Measurements from ENCODE around the gene SMC1B.
"Not testable (repeated sequence)": the region's sequence is repeated elsewhere in the genome, so short reads cannot be mapped to it uniquely, and the experiment has no call there.

The SMC1B gene

DNA sequence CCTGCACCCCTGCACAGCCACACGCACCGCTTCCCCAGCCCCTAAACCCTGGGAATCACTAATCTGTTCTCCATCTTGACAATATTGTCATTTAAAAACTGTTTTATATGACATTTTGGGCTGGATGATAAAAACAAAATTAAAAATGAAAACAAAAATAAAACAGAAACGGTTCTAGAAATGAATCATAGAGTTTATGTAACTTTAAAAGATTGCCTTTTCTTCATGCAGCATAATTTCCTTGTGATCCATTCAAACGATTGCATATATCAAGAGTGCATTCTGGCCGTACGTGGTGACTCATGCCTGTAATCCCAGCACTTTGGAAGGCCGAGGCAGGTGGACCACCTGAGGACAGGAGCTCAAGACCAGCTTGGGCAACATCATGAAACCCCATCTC is 110.2 kb downstream of the SMC1B start:
- DNase-seq (ENCODE audit: extremely low read depth, low read depth): no peak
- TF ChIP-seq, protein P1, sequence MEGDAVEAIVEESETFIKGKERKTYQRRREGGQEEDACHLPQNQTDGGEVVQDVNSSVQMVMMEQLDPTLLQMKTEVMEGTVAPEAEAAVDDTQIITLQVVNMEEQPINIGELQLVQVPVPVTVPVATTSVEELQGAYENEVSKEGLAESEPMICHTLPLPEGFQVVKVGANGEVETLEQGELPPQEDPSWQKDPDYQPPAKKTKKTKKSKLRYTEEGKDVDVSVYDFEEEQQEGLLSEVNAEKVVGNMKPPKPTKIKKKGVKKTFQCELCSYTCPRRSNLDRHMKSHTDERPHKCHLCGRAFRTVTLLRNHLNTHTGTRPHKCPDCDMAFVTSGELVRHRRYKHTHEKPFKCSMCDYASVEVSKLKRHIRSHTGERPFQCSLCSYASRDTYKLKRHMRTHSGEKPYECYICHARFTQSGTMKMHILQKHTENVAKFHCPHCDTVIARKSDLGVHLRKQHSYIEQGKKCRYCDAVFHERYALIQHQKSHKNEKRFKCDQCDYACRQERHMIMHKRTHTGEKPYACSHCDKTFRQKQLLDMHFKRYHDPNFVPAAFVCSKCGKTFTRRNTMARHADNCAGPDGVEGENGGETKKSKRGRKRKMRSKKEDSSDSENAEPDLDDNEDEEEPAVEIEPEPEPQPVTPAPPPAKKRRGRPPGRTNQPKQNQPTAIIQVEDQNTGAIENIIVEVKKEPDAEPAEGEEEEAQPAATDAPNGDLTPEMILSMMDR (IDR thresholded peaks at IDR 0.05; ENCODE audit: low read depth, low read length, missing control alignments): no peak
- no peak overlapping the region for H3K4me3 ChIP-seq (replicated peaks; ENCODE audit: low read depth, low read length)

DNA sequence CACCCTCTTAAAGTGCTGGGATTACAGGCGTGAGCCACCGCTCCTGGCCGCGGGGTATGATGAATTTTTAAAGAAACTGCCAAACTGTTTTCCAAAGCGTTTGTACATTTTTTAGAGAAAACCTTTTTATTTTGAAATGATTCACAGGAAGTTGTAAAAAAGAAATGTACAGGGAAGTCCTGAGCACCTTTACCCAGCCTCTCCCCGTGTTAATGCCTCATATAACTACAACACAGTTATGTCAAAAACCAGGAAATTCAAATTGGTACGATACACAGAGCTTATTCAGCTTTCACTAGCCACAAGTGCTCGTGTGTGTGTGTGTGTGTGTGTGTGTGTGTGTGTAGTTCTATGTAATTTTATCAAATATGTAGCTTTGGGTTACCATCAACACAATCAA is 110.6 kb downstream of the SMC1B start:
- DNase-seq (ENCODE audit: extremely low read depth, low read depth): no peak
- H3K4me3 ChIP-seq (replicated peaks; ENCODE audit: low read depth, low read length): no peak overlapping the region
- TF ChIP-seq, protein P1 (IDR thresholded peaks at IDR 0.05; ENCODE audit: low read depth, low read length, missing control alignments): no peak

DNA sequence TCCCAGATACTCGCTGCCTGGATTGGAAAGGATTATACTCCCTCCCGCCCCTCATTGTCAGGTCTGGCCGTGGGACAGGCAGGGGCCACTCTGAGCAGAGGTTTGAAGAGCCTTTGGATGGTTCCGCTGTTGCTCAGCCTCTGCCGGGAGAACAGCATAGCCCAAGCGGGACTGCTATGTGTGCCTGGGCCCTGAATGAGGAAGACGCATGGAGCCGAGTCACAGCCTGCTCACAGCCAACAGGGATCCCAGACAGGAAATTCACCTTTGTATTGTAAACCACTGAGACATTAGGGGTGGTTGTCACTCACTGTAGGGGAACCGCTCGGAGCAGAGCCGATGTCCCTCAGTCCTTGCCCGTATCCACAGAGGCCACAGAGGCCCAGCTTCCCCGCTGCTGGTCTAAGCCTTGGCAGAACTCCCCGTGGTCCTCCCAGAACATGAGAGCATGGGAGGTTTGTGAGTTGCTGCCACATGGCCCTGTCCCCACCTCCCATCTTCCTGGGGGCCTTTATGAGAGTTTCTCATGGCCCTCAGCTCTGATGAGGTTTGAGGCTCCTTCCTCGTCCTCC is 114.4 kb downstream of the SMC1B start:
- TF ChIP-seq, protein P1 (IDR thresholded peaks at IDR 0.05; ENCODE audit: low read depth, low read length, missing control alignments): no peak
- DNase-seq (ENCODE audit: extremely low read depth, low read depth): no peak
- no peak overlapping the region for H3K4me3 ChIP-seq (replicated peaks; ENCODE audit: low read depth, low read length)

- no peak for DNase-seq (ENCODE audit: extremely low read depth, low read depth)
- no peak overlapping the region for H3K4me3 ChIP-seq (replicated peaks; ENCODE audit: low read depth, low read length)
- TF ChIP-seq, protein P1 (IDR thresholded peaks at IDR 0.05; ENCODE audit: low read depth, low read length, missing control alignments): no peak
Observed at GRCh38 chr22:45296628-45297297, 116.6 kb downstream of the SMC1B start.

DNA sequence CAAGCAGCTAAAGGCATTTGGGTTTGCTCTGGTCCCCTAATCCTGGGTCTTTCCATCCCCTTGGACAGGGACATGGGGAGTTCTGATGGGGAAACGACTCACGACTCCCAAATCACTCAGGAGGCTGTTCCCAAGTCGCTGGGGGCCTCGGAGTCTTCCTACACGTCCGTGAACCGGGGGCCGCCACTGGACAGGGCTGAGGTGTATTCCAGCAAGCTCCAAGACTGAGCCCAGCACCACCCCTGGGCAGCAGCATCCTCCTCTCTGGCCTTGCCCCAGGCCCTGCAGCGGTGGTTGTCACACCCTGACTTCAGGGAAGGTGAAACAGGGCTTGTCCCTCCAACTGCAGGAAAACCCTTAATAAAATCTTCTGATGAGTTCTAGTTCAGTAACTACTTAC is 117.9 kb downstream of the SMC1B start:
- TF ChIP-seq, protein P1 (IDR thresholded peaks at IDR 0.05; ENCODE audit: low read depth, low read length, missing control alignments): no peak
- DNase-seq (ENCODE audit: extremely low read depth, low read depth): no peak
- H3K4me3 ChIP-seq (replicated peaks; ENCODE audit: low read depth, low read length): no peak overlapping the region

DNA sequence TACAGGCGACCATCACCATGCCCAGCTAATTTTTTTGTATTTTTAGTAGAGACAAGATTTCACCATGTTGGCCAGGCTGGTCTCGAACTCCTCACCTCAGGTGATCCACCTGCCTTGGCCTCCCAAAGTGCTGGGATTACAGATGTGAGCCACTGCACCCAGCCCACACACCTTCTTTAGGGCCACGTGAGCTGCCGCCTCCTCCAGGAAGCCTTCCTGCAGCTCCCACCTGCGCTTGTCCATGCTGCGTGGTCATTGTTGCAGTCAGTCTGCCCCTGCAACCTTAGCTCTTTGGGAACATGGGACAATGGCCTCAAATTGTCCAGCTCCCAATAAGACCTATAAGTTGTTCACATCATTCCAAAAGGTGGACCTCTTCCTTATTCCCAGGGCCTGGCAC is 118.4 kb downstream of the SMC1B start:
- DNase-seq (ENCODE audit: extremely low read depth, low read depth); H3K4me3 ChIP-seq (replicated peaks; ENCODE audit: low read depth, low read length): not testable (repeated sequence)
